Peyer's patch (tissue), 4 donors: Measurements from ENCODE around the gene HIBCH.
"Not testable (repeated sequence)": the region's sequence is repeated elsewhere in the genome, so short reads cannot be mapped to it uniquely, and the experiment has no call there.

ENCODE experiments used
- POLR2A ChIP-seq, 2 donors: fragments of 450-650 bp; IDR thresholded peaks; one replicate each; pipeline ENCODE4 v1.5.1; 2017; ENCODE audit warnings: antibody characterized with exemption in 2 of 2, mild to moderate bottlenecking in 2 of 2, moderate library complexity in 2 of 2
- TF ChIP-seq, protein P1 (sequence below), 6 experiments: fragments of 450-650 bp in 4 of 6; fragments of 200-600 bp in 2 of 6; sonication (generic) in 1 of 6; IDR thresholded peaks; one replicate each; pipeline ENCODE4 v1.5.1; 2017 to 2019; ENCODE audit warnings: antibody characterized with exemption in 6 of 6, mild to moderate bottlenecking in 3 of 6, moderate library complexity in 1 of 6

DNA sequence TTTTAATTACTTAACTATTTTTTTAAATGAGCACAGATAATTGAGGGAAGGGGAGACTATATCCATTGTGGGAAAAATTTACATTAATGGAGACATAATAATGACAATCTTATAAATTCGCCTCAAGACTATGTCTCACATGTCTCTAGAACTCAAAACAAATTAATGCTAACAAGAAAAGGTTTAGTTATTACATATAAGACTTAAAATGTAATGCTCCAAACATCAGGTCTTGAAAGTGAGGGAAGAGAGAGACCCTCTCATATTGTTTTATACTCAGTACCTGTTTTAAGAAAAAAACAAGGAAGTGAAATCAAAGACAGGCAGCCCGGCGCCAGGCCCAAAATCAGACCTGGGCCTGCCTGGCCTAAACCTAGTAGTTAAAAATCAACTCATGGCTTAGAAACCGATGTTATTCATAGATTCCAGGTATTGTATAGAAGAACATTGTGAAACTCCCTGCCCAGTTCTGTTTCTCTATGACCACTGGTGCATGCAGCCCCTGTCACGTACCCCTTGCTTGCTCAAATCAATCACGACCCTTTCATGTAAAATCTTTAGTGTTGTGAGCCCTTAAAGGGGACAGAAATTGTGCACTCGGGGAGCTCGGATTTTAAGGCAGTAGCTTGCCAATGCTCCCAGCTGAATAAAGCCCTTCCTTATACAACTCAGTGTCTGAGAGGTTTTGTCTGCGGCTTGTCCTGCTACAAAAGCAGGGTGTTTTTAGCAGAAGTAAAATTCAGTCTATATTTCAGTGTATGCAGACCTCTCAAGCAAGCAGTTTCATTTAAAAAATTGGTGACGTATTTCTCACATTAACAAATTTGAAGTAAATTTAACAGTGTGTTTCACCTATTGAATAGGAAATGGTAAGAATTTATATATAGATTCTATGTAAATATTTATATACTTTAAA is 161.8 kb downstream of the HIBCH start:
- TF ChIP-seq, protein P1, sequence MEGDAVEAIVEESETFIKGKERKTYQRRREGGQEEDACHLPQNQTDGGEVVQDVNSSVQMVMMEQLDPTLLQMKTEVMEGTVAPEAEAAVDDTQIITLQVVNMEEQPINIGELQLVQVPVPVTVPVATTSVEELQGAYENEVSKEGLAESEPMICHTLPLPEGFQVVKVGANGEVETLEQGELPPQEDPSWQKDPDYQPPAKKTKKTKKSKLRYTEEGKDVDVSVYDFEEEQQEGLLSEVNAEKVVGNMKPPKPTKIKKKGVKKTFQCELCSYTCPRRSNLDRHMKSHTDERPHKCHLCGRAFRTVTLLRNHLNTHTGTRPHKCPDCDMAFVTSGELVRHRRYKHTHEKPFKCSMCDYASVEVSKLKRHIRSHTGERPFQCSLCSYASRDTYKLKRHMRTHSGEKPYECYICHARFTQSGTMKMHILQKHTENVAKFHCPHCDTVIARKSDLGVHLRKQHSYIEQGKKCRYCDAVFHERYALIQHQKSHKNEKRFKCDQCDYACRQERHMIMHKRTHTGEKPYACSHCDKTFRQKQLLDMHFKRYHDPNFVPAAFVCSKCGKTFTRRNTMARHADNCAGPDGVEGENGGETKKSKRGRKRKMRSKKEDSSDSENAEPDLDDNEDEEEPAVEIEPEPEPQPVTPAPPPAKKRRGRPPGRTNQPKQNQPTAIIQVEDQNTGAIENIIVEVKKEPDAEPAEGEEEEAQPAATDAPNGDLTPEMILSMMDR (IDR thresholded peaks at IDR 0.05), result not testable (repeated sequence)
- TF ChIP-seq POLR2A (IDR thresholded peaks at IDR 0.05), result not testable (repeated sequence)
